GM10847 (cell line): ENCODE data around the gene IPO9.

ENCODE experiments used
- POLR2A ChIP-seq: IDR thresholded peaks from 2 replicates; pipeline ENCODE4 v1.6.1; 2011; ENCODE audit not compliant: insufficient read length; ENCODE audit errors: extremely low read depth

IPO9 gene

GRCh38 chr1:201890223-201890622, 61.3 kb downstream of the IPO9 start:
- no peak for TF ChIP-seq POLR2A

- no peak for TF ChIP-seq POLR2A
These were observed 62.0 kb downstream of the IPO9 start for GRCh38 chr1:201890806-201891450.

GRCh38 chr1:201891451-201892045, 62.6 kb downstream of the IPO9 start:
- TF ChIP-seq POLR2A, result no peak

DNA sequence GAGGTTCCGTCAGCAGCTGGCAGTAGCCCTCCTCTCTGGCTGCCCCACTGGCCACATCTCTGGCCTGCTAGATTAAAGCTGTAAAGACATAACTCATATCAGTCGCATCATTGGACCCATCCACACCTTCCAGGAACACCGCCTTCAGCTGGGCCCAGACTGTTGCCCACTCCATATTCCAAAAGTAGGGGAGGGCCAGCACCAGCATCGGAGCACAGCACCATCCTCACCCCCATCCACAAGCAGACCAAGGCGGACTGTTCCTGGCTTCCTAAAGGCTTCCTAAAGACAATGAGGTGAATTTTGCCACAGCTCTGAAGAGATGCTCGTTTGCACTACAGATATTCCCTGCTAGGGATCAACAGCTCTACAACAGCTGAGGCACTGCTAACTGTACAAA, 63.3 kb downstream of the IPO9 start:
- TF ChIP-seq POLR2A, result no peak

DNA sequence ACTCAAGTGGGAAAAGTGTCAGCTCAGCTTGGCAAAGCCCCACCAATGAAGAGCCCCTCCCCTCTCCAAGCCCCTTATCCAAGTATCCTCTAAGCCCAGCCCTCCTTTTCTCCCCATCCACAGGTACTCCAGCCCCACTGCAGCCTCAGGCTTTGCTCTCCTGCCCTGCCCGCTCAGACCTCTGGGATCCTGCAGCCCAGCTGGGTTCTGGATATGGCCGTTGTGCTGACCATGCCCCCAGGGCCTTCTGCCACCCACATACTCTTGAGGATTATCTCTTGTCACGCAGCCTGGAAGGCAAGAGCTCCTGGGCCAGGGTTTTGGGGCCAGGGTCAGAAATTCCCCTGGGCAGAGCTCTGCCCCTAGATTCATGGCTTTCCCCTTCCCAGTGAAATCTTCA, 64.5 kb downstream of the IPO9 start:
- TF ChIP-seq POLR2A, result no peak

GRCh38 chr1:201894343-201895119, 65.6 kb downstream of the IPO9 start:
- no peak for TF ChIP-seq POLR2A

DNA sequence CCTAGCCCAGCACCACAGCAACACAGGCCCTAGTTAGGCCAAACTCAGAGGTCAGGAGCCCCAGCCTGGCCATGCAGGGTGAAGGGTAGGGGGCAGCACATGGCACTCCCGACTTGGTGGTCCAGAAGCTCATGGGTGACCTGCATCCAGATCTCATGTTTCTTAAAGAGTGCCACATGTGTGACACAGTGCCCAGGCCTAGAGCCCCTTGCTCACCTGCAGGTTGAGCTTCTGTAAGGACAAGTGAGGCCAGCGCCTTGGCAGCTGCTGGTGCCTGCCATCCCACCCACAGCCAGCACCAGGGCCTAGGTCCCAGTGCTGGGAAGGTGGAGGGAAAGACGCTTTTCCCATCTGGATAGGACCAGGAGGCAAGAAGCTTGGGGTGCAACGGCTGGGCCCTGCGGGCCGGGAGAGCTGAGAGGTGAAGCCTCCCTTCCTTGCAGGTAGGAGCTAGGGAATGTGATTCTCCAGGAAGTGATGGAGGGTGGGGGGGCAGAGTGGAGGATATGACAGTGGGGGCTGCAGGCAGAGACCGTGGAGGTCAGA, 66.2 kb downstream of the IPO9 start:
- TF ChIP-seq POLR2A, result no peak

DNA sequence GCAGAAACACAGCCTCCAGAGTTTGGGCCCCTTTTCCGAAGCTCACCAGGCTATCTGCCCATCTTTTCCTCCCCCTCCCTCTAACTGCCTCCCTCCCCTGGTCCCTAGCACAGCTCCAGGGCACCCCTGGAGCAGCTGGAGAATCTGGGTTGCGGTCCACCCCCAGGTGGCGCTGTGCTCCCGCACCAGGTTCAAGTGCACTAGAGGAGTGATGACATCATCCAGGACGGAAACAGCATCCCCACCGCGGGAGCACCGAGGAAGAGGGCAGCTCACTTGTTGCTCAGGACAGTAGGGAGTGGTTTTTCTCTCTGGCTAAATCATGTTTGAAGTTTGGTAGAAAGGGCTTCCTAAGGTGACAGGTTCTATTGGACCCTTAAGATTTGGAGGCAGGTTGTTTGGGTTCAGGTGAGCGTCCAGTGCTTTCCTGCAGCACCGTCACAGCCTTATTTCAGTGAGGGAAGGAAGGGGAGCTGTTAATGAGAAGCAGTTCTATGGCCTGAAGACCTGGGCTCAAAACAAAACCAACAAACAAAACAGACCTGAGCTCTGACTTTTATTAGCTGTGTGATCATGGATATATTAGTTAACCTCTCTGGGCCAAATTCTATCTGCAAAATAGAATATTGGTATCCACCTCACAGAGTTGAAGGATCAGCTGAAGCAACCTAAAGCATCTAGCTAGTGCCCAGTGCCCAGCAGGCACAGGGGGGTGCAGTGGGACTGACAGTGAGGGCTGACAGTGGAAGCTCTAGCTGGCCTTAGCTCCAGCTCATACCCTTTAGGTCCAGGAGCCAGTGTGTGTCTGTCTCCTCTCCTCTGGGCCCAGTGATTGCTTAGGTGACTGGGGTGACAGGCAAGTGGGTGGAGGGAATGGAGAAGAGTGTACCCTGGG, 67.2 kb downstream of the IPO9 start:
- TF ChIP-seq POLR2A, result no peak

DNA sequence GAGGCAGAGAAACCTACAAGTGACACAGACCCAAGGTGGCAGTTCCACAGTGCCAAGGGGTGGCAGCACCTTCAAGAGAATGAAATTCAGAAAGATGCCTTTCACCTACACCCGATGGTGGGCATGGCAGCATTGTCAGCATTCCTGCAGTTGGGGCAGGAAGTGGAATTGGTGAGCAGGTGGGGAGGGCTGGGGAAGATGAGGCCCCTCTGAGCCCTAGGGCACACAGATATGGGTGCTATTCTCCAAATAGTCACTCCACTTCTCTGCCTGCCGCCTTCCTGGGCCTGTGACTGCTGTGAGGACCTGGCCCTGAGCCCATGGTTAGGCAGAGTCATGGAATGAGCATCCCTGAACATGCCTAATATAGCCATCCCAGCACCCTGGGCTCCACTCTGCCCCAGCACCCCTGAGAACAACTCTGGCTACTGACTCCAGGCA, 68.0 kb downstream of the IPO9 start:
- TF ChIP-seq POLR2A, result no peak

- TF ChIP-seq POLR2A, result no peak
These were observed 69.4 kb downstream of the IPO9 start for GRCh38 chr1:201898240-201898894.

DNA sequence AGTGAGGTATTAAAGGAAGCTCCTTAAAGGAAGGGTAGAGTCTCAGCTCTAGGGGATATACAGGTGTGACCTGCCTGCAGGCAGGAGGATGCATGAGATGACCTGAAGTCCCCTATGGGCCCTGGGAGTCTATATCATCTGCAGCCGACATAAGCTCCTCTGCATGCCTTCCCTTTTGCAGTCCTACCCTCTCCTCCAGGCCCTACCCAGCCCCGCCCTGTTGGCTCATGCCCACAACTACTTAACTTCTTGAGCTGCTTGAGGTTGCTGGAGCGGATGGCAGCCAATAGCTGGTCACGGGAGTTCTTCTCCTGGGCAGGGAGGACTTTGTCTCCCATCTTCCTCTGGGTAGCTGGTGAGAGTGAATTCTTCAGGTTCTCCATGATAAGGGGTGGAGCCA, 70.0 kb downstream of the IPO9 start:
- TF ChIP-seq POLR2A, result no peak

- TF ChIP-seq POLR2A, result no peak
These were observed 70.9 kb downstream of the IPO9 start for GRCh38 chr1:201899683-201900429.

- no peak for TF ChIP-seq POLR2A
These were observed 71.5 kb downstream of the IPO9 start for GRCh38 chr1:201900476-201900875.

- TF ChIP-seq POLR2A, result no peak
These were observed 73.2 kb downstream of the IPO9 start for GRCh38 chr1:201902198-201902597.

DNA sequence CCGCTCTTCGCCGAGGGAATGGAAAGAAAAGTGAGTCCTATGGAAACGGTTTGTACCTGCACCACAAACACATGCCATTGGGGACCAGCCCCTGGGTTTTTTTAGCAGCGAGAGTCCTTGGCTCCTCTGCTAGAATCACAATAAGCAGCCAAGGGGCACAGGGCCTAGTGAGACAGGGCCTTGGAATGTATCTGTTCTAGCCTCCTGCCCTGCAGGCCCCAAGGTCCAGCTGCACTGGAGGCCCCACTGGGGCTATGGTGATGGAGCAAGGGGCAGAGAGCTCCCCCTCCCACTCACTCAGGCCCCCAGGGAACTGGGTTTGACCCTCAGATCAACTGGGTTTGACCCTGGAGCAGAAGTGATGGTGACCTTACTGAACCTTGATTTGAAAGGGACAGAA, 74.2 kb downstream of the IPO9 start:
- no peak for TF ChIP-seq POLR2A
